Measurements from ENCODE around the gene BACH2.

BACH2 gene

GRCh38 chr6:90231308-90231707 lies 65.3 kb downstream of the BACH2 start:
- peaks cover 5 to 14% of the 10 kb centered on the region in 2 donors for H3K36me3 Mint-ChIP-seq
- peaks cover 54 to 86% of the 10 kb centered on the region in 2 donors for H3K4me1 Mint-ChIP-seq
- H3K4me3 Mint-ChIP-seq, result no peak overlapping the region
- no peak for DNase-seq
- no peak for ATAC-seq (replicated peaks)
- no peaks in the 10 kb centered on the region for H3K9me3 Mint-ChIP-seq
- no peaks in the 10 kb centered on the region for H3K27me3 Mint-ChIP-seq
- H3K27ac Mint-ChIP-seq, result peak overlapping the region; percentile 90

DNA sequence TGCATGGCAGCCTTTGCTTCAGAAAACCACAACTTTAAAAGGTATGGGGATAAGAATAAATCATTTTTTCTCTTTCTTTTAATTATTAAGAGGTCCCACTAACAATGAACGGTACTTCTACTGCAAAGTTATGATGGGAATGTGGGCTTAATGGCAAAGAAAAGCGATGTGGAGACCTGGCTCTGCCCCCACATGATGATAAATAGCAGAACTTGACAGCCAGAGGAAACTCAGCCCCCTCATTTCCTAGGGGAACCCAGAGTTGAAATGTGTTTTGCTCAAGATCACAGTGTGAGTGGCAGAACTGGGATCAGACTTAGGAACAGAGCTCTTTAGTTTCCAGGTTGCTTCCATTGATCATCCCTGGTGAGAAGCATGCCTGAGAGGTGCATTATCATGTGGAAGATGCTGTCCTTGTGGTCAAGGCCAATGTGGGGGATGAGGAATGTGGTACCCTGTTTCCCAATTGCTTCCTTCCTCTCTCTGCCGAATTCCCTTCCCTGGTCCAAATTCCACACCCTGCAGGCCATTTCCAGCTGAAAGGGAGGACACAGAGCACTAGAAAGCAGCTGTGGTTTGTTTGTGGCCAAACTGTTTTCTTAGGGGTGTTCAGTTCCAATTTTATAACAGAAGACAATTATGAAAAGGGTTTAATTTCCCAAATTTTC lies 66.0 kb downstream of the BACH2 start:
- ATAC-seq (replicated peaks) (peak; percentile 26 to 32), DNase-seq (no peak)
- Mint-ChIP-seq H3K36me3 (peaks cover 2 to 16% of the 10 kb centered on the region in 2 donors), H3K4me3 (peak overlapping the region; percentile 13 to 48), H3K27me3 (no peaks in the 10 kb centered on the region), H3K9me3 (no peaks in the 10 kb centered on the region), H3K27ac (peak overlapping the region; percentile 90), H3K4me1 (peaks cover 53 to 86% of the 10 kb centered on the region in 2 donors)

DNA sequence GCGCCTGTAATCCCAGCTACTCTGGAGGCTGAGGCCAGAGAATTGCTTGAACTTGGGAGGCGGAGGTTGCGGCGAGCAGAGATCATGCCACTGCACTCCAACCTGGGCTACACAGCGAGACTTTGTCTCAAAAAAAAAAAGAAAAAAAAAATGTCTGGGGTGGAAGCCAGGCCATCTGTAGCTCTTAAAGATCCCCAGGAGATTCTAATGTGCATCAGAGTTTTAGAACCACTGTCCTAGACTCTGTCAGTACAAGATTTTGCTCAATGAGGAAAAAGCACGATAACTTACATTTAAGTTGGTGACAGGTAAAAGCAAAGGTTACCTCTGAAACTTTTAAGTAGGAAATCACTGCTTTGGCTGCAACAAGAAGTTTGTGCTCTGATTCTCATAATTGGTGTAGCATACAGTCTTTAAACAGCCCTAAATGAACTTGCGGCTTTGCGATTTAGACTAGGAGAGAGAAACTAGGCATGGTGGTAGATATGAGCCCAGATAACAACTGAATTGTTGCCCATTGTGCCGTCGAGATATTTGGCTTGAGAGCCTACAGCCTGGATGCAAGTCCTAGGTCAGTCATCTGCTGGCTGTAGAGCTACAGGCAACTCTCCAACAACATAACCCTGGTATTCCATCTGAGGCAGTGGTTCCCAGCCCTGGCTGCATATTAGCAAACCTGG lies 67.2 kb downstream of the BACH2 start:
- Mint-ChIP-seq H3K4me1 (peaks cover 50 to 87% of the 10 kb centered on the region in 2 donors), H3K4me3 (no peak overlapping the region), H3K9me3 (no peaks in the 10 kb centered on the region), H3K36me3 (peaks cover 8 to 26% of the 10 kb centered on the region in 2 donors), H3K27ac (peak overlapping the region; percentile 37), H3K27me3 (no peaks in the 10 kb centered on the region)
- ATAC-seq (replicated peaks) (no peak), DNase-seq (no peak)

DNA sequence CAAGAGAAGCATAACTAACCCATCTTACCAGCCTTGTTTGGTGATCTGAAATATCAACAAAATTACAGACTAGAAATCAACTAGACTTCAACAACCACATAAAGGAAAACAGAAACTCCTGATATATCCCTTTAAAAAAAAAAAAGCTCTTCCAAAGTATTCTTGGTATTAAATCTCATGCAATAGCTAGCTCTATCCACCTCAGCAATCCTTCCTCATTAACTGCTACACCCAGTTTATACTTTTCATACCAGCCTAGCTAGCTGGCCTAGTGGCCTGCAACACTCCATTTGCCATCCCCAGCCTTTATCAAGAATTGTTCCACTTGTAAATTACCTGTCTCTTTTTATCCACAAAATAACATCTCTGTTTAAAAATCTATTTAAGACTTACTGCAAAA lies 69.0 kb downstream of the BACH2 start:
- DNase-seq, result no peak
- ATAC-seq (replicated peaks), result no peak
- H3K27me3 Mint-ChIP-seq, result no peaks in the 10 kb centered on the region
- H3K27ac Mint-ChIP-seq, result peak overlapping the region; percentile 56
- no peak overlapping the region for H3K4me3 Mint-ChIP-seq
- H3K36me3 Mint-ChIP-seq, result peaks cover 17 to 40% of the 10 kb centered on the region in 2 donors
- H3K9me3 Mint-ChIP-seq, result peaks cover 2 to 3% of the 10 kb centered on the region in 2 donors
- H3K4me1 Mint-ChIP-seq, result peaks cover 40 to 73% of the 10 kb centered on the region in 2 donors

DNA sequence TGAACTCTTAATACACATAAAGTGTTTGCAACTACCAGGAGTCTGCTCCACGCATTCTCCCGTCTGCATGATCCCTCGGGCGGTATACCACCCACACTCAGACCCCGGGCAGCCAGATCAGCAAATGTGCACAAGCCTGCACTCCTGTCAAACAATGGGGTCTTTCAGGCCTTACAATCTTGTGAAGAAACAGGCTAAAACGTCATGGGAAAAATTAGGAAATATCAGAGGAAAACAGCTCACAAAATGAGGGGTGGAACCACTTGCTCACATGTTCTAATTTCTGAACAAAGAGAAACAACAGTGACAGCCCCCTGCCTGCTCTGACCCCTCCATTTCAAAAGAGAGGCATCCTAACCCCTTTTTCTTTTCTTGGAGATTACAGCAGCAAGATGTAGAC lies 69.4 kb downstream of the BACH2 start:
- H3K36me3 Mint-ChIP-seq, result peaks cover 19 to 44% of the 10 kb centered on the region in 2 donors
- H3K27me3 Mint-ChIP-seq, result no peaks in the 10 kb centered on the region
- H3K9me3 Mint-ChIP-seq, result peaks cover 5 to 6% of the 10 kb centered on the region in 2 donors
- peak overlapping the region; percentile 14 for H3K27ac Mint-ChIP-seq
- H3K4me3 Mint-ChIP-seq, result no peak overlapping the region
- no peak for DNase-seq
- H3K4me1 Mint-ChIP-seq, result peaks cover 39 to 73% of the 10 kb centered on the region in 2 donors
- no peak for ATAC-seq (replicated peaks)

GRCh38 chr6:90226257-90226656 lies 70.4 kb downstream of the BACH2 start:
- DNase-seq, result no peak
- H3K9me3 Mint-ChIP-seq, result peaks cover 6 to 8% of the 10 kb centered on the region in 2 donors
- peak; percentile 48 to 84 for ATAC-seq (replicated peaks)
- H3K36me3 Mint-ChIP-seq, result peaks cover 22 to 53% of the 10 kb centered on the region in 2 donors
- H3K27me3 Mint-ChIP-seq, result no peaks in the 10 kb centered on the region
- no peak overlapping the region for H3K4me3 Mint-ChIP-seq
- H3K27ac Mint-ChIP-seq, result peak overlapping the region; percentile 70
- H3K4me1 Mint-ChIP-seq, result peaks cover 41 to 74% of the 10 kb centered on the region in 2 donors

DNA sequence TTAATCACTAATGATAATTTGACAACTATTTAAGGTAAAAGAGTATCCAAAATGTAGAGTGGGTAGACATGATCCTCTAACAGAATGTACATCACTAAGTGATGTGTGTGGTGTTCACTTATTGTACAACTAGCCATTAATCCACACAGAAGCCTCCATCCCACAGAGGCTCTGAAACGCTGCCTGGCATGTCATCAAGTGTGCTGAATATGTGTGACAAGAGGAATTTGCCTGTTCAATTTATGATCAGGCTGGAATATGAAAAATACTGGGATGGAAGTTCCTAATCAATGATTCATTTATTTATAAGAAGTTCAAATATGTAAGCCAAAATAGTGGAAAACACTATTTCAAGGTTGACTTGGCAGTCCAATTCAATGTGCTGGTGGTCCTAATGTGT lies 72.4 kb downstream of the BACH2 start:
- DNase-seq, result no peak
- Mint-ChIP-seq H3K36me3 (peaks cover 22 to 50% of the 10 kb centered on the region in 2 donors), H3K9me3 (peaks cover 6 to 8% of the 10 kb centered on the region in 2 donors), H3K27ac (no peak overlapping the region), H3K4me3 (no peak overlapping the region), H3K27me3 (no peaks in the 10 kb centered on the region), H3K4me1 (peaks cover 28 to 59% of the 10 kb centered on the region in 2 donors)
- no peak for ATAC-seq (replicated peaks)

GRCh38 chr6:90222724-90223198 lies 73.9 kb downstream of the BACH2 start:
- DNase-seq, result no peak
- no peaks in the 10 kb centered on the region for H3K27me3 Mint-ChIP-seq
- H3K4me1 Mint-ChIP-seq, result peaks cover 24 to 51% of the 10 kb centered on the region in 2 donors
- H3K36me3 Mint-ChIP-seq, result peaks cover 22 to 48% of the 10 kb centered on the region in 2 donors
- peak overlapping the region in 1 of 2 donors; percentile 4 for H3K4me3 Mint-ChIP-seq
- H3K9me3 Mint-ChIP-seq, result peaks cover 6 to 8% of the 10 kb centered on the region in 2 donors
- H3K27ac Mint-ChIP-seq, result peak overlapping the region; percentile 94
- ATAC-seq (replicated peaks), result peak; percentile 30 to 45

GRCh38 chr6:90222008-90222407 lies 74.6 kb downstream of the BACH2 start:
- Mint-ChIP-seq H3K27me3 (no peaks in the 10 kb centered on the region), H3K36me3 (peaks cover 22 to 44% of the 10 kb centered on the region in 2 donors), H3K27ac (peak overlapping the region; percentile 80), H3K4me3 (no peak overlapping the region), H3K9me3 (peaks cover 6 to 8% of the 10 kb centered on the region in 2 donors), H3K4me1 (peaks cover 20 to 43% of the 10 kb centered on the region in 2 donors)
- DNase-seq, result no peak
- ATAC-seq (replicated peaks), result no peak

GRCh38 chr6:90221403-90221802 lies 75.2 kb downstream of the BACH2 start:
- Mint-ChIP-seq H3K36me3 (peaks cover 22 to 43% of the 10 kb centered on the region in 2 donors), H3K27ac (peak overlapping the region; percentile 82), H3K27me3 (no peaks in the 10 kb centered on the region), H3K4me1 (peaks cover 25 to 37% of the 10 kb centered on the region in 2 donors), H3K9me3 (peaks cover 6 to 8% of the 10 kb centered on the region in 2 donors), H3K4me3 (no peak overlapping the region)
- ATAC-seq (replicated peaks) (no peak), DNase-seq (no peak)

GRCh38 chr6:90220273-90220672 lies 76.4 kb downstream of the BACH2 start:
- Mint-ChIP-seq H3K27me3 (no peaks in the 10 kb centered on the region), H3K36me3 (peaks cover 21 to 37% of the 10 kb centered on the region in 2 donors), H3K9me3 (peaks cover 6 to 8% of the 10 kb centered on the region in 2 donors), H3K4me3 (no peak overlapping the region), H3K27ac (no peak overlapping the region), H3K4me1 (peaks cover 26 to 32% of the 10 kb centered on the region in 2 donors)
- DNase-seq, result no peak
- no peak for ATAC-seq (replicated peaks)

GRCh38 chr6:90219209-90219985 lies 77.2 kb downstream of the BACH2 start:
- DNase-seq (no peak), ATAC-seq (replicated peaks) (no peak)
- Mint-ChIP-seq H3K4me3 (no peak overlapping the region), H3K9me3 (peaks cover 6 to 8% of the 10 kb centered on the region in 2 donors), H3K27ac (no peak overlapping the region), H3K27me3 (no peaks in the 10 kb centered on the region), H3K36me3 (peaks cover 16 to 31% of the 10 kb centered on the region in 2 donors), H3K4me1 (peaks cover 20 to 34% of the 10 kb centered on the region in 2 donors)

- H3K36me3 Mint-ChIP-seq, result peaks cover 15 to 27% of the 10 kb centered on the region in 2 donors
- no peaks in the 10 kb centered on the region for H3K27me3 Mint-ChIP-seq
- no peak for ATAC-seq (replicated peaks)
- peaks cover 25 to 37% of the 10 kb centered on the region in 2 donors for H3K4me1 Mint-ChIP-seq
- DNase-seq, result no peak
- H3K27ac Mint-ChIP-seq, result no peak overlapping the region
- H3K9me3 Mint-ChIP-seq, result peaks cover 6 to 8% of the 10 kb centered on the region in 2 donors
- no peak overlapping the region for H3K4me3 Mint-ChIP-seq
These were observed 77.8 kb downstream of the BACH2 start for GRCh38 chr6:90218959-90219208.

GRCh38 chr6:90217506-90218127 lies 79.0 kb downstream of the BACH2 start:
- ATAC-seq (replicated peaks) (no peak), DNase-seq (no peak)
- Mint-ChIP-seq H3K4me3 (no peak overlapping the region), H3K4me1 (peaks cover 33 to 43% of the 10 kb centered on the region in 2 donors), H3K27me3 (no peaks in the 10 kb centered on the region), H3K9me3 (peaks cover 2 to 5% of the 10 kb centered on the region in 2 donors), H3K27ac (no peak overlapping the region), H3K36me3 (peaks cover 5 to 17% of the 10 kb centered on the region in 2 donors)

All from stimulated activated naive B cell treated with anti-CD40 and anti-IgM and Interleukin-4, amounts not matched to agents 10 μg/mL and 1 μg/mL and 100 μg/mL, for 72 hours (primary cell).